AG20443 (cell line): Measurements from ENCODE around the gene BCAT1.
"Not testable (repeated sequence)": the region's sequence is repeated elsewhere in the genome, so short reads cannot be mapped to it uniquely, and the experiment has no call there.

Experiments used
- DNase-seq: peaks from one replicate; pipeline ENCODE4 v3.0.0; 2012; ENCODE audit warnings: low spot score, mixed read lengths

The BCAT1 gene

GRCh38 chr12:24853588-24853987 lies 95.3 kb downstream of the BCAT1 start:
- no peak for DNase-seq

GRCh38 chr12:24853094-24853493 lies 95.8 kb downstream of the BCAT1 start:
- DNase-seq = no peak

GRCh38 chr12:24852420-24852819 lies 96.5 kb downstream of the BCAT1 start:
- DNase-seq = no peak

GRCh38 chr12:24851883-24852282 lies 97.0 kb downstream of the BCAT1 start:
- DNase-seq = not testable (repeated sequence)

- no peak for DNase-seq
These were observed 97.6 kb downstream of the BCAT1 start for GRCh38 chr12:24851341-24851740.

GRCh38 chr12:24850496-24850895 lies 98.4 kb downstream of the BCAT1 start:
- DNase-seq = no peak

GRCh38 chr12:24848941-24849477 lies 99.9 kb downstream of the BCAT1 start:
- DNase-seq = no peak

- no peak for DNase-seq
These were observed 102.2 kb downstream of the BCAT1 start for GRCh38 chr12:24846689-24847088.

- DNase-seq = no peak
These were observed 103.3 kb downstream of the BCAT1 start for GRCh38 chr12:24845615-24846014.

- no peak for DNase-seq
These were observed 108.7 kb downstream of the BCAT1 start for GRCh38 chr12:24840046-24840800.

GRCh38 chr12:24839268-24839791 lies 109.6 kb downstream of the BCAT1 start:
- no peak for DNase-seq

- peak; percentile 83 for DNase-seq
These were observed 110.4 kb downstream of the BCAT1 start for GRCh38 chr12:24838531-24838950.

- DNase-seq = no peak
These were observed 113.5 kb downstream of the BCAT1 start for GRCh38 chr12:24835377-24835776.

GRCh38 chr12:24833513-24833912 lies 115.4 kb downstream of the BCAT1 start:
- no peak for DNase-seq

GRCh38 chr12:24823808-24824515 lies 124.9 kb downstream of the BCAT1 start:
- DNase-seq = no peak

GRCh38 chr12:24822121-24822899 lies 126.6 kb downstream of the BCAT1 start:
- peak; percentile 29 for DNase-seq

GRCh38 chr12:24821691-24822090 lies 127.2 kb downstream of the BCAT1 start:
- DNase-seq = peak; percentile 28

- DNase-seq = peak; percentile 35
These were observed 128.0 kb downstream of the BCAT1 start for GRCh38 chr12:24820872-24821271.

- no peak for DNase-seq
These were observed 130.6 kb downstream of the BCAT1 start for GRCh38 chr12:24818351-24818750.

GRCh38 chr12:24815114-24815423 lies 133.8 kb downstream of the BCAT1 start:
- DNase-seq = no peak

- DNase-seq = no peak
These were observed 134.4 kb downstream of the BCAT1 start for GRCh38 chr12:24814379-24815113.

- no peak for DNase-seq
These were observed 138.5 kb downstream of the BCAT1 start for GRCh38 chr12:24810378-24810777.
